ENCODE measurements around the gene ALG9.
A peak's percentile ranks its signal among the peaks of the same experiment; 100 is the strongest.
"Not testable (repeated sequence)": the region's sequence is repeated elsewhere in the genome, so short reads cannot be mapped to it uniquely, and the experiment has no call there.

ALG9 gene, protein sequence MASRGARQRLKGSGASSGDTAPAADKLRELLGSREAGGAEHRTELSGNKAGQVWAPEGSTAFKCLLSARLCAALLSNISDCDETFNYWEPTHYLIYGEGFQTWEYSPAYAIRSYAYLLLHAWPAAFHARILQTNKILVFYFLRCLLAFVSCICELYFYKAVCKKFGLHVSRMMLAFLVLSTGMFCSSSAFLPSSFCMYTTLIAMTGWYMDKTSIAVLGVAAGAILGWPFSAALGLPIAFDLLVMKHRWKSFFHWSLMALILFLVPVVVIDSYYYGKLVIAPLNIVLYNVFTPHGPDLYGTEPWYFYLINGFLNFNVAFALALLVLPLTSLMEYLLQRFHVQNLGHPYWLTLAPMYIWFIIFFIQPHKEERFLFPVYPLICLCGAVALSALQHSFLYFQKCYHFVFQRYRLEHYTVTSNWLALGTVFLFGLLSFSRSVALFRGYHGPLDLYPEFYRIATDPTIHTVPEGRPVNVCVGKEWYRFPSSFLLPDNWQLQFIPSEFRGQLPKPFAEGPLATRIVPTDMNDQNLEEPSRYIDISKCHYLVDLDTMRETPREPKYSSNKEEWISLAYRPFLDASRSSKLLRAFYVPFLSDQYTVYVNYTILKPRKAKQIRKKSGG

DNA sequence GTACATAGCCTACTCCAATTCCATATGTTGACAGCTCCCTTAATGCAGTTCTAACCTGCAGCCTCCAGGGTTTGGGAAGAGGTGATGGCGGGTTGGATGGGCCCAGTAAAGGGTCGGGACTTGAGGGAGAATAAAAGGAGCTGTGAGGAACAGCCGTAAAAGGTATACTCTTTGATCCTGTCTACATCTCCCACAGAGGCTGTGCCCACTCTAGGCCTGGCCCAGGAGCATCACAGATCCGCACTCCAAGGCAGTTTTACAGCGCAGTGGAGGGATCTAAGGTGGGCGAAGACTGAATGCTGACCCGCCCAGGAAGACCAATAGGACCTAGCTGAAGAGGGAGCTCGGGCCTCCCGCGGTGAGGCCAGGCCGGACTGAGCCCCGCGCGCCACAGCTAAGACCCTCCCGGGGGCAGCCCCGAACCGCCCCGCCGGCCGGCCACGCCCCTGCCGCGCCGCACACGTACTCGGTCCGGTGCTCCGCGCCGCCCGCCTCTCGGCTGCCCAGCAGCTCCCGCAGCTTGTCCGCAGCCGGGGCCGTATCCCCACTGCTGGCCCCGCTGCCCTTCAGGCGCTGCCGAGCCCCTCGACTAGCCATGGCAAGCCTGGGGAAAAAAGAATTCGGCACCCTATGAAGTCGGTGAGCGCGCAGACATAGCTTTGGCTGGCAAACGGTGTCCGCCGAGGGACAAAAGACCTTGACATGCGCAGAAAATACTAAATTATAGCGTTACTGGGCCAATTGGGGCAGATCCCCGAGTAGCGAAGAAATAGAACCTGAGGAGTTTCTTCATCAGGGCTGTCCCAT is at the start of gene ALG9:
TSS of gene ALG9 (minus strand) at position 696 of the 807 bp plus-strand sequence. CDS start at position 597, 99 bp downstream.
- DNase-seq (ENCODE audit: low read depth, low spot score): peak; percentile 43

DNA sequence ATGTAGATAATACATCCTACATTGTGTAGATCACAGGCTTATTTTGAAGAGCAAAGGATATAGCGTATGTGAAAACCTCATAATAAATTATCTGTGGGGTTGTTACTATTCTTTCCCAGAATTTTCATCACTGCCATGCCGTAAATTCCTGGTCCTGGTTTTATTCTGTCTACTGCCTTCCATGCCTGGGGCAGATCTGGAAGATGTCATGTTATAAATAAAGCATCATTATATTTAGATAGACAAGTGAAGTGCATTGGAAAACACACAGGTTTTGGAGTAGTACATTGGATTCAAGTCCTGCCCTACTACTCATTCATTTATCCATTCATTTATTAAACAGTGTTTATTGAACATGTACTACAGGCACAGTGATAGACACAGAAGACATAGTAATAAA is 49.5 kb upstream of the ALG9 start:
- no peak for DNase-seq (ENCODE audit: low read depth, low spot score)

DNA sequence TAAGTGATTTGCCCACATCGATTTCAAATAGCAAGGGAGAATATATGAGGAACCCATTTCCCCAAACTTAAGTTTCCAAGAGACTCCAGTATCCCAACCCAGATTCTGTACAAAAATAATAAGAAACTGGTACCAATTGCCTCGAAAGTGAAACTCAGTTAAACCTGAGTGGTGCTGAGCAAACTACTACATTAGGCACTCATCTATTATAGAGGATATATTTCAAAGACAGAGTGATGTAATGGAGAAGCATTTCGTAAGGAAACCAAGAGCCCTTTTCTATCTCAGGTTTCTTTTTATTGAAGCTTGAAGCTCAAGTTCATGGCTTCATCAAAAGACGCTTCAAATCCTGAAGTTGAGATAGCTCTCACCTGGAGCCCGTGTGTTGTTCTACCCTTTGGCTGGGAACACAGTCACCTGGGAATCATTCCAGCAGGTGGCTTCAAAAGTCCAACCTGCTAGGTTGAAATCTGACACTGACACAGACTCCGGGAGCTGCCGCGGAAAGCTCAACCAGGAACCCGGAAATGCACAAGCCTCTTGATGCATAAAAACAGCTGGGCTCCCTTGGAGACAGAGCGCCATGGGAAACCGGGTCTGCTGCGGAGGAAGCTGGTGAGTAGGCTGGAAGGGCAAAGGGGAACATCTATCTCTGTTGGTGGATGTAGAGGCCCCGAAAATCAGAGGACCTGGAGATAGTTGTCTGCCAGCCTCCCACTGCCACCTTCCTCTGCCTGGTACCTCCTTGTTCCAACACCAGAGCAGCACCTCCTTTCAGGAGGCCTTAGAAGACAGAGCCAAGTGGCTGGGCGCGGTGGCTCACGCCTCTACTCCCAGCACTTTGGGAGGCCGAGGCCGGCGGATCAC is 47.2 kb upstream of the ALG9 start, which contains the start of gene C11orf52:
TSS of gene C11orf52 (plus strand) at position 524 of the 867 bp plus-strand sequence. CDS start at position 584, 60 bp downstream.
- DNase-seq (ENCODE audit: low read depth, low spot score): no peak

DNA sequence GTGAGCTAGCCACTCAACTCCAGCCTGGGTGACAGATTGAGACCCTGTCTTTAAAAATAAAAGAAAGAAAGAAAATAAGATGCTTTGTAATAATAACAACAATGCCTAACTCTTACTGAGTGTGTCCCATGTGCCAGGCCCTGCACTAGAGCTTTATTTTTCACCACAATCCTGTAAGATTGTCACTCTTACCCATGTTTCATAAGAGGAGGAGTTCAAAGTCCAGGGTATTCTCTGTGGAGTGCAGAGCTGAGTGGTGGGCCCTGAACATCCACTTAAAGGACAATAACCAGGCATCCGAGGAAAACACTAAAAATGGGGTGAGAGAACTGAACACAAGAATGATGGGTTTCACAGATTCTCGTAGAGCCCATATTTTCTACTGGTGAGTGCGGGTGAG is 46.4 kb upstream of the ALG9 start:
- DNase-seq (ENCODE audit: low read depth, low spot score): no peak

DNA sequence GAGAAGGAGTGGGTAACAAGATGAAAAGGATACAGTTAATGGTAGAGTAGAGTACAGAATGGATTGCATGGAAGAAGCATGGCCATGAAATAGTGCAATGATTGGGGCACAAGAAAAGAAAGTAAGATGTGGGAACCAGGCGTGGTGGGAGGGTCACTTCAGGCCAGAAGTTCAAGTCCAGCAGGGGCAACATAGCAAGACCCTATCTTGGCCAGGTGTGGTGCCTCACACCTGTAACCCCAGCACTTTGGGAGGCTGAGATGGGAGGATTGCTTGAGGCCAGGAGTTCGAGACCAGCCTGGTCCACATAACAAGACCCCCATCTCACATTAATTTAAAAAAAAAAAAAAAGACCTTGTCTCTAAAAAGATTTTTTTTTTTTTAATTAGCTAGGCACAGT is 45.9 kb upstream of the ALG9 start:
- no peak for DNase-seq (ENCODE audit: low read depth, low spot score)

DNA sequence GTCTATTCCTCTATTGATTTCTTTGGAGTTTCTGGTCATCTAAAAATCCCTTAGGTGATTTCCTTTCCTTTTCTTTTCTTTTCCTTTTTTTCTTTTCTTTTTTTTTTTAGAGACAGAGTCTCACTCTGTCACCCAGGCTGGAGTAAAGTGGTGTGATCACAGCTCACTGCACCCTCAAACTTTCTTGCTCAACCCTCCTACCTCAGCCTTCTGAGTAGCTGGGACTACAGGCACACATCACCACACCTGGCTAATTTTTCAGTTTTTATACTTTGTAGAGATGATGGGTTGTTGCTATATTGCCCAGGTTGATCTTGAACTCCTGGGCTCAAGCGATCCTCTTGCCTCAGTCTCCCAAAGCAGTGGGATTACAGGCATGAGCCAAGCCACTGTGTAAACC is 45.4 kb upstream of the ALG9 start:
- no peak for DNase-seq (ENCODE audit: low read depth, low spot score)

DNA sequence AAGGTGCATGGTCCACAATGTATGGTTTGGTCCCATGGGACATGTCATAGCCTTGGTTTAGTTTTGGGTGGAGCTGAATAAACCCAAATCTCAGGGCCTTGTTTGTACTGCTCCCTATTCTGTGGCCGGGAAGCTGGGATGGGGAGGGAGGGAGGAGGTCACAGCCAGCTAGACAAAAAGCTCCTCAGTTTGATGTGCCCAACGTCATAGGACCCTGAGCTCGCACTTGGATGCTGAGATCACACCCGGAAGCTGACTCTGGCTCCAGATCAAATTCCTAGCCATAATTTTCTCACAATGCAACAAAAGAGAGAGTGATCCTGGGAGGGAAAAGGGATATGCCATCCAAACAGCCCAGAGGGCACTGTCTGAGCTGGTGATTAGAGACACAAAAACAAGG is 42.6 kb upstream of the ALG9 start:
- DNase-seq (ENCODE audit: low read depth, low spot score): no peak

DNA sequence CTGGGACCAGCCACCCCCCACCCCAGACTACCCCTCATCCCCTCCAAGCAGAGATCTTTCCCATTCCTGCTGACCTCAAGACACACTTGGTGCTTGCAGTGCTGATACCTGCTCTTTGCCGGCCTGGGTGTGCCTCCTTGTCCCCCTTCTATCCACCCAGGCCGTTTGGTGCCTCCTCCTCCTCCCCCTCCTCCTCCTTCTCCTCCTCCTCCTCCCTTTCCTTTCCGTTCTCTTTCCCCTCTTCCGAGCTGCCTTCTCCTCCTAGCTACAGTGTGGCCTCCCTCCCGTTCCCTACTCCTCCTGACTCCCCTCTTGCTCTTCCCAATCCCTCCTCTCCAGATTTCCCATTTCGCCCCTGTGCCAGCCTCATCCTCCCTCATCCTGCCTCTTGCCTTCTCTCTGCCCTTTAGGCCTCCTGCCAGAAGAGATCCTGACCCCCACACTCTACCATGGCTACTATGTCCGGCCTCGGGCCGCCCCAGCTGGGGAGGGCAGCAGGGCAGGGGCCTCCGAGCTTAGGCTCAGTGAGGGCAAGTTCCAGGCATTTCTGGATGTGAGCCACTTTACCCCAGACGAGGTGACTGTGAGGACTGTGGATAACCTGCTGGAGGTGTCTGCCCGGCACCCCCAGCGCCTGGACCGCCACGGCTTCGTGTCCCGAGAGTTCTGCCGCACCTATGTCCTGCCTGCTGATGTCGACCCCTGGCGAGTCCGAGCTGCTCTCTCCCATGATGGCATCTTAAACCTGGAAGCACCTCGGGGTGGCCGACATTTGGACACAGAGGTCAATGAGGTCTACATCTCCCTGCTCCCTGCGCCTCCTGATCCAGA is 41.9 kb upstream of the ALG9 start:
- DNase-seq (ENCODE audit: low read depth, low spot score): no peak

DNA sequence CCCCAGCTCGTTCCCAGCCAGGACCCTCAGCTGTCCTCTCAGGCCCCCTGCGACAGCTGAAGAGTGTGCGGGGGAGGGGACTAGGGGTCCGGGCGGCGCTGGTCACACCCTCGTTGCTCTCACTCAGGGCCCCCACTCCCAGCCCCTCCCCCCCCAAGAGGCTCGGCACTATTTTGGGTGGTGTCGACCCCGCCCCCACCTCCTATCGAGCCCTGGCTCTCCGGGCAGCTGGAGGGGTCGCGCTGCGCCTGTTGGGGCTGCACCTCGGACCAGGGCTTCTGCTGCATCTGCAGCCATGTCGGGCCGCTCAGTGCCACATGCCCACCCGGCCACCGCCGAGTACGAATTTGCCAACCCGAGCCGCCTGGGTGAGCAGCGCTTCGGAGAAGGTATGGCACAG is 41.2 kb upstream of the ALG9 start, which contains the start of gene HSPB2:
TSS of gene HSPB2 (plus strand) at position 200 of the 400 bp plus-strand sequence. CDS start at position 296, 96 bp downstream.
- no peak for DNase-seq (ENCODE audit: low read depth, low spot score)

DNA sequence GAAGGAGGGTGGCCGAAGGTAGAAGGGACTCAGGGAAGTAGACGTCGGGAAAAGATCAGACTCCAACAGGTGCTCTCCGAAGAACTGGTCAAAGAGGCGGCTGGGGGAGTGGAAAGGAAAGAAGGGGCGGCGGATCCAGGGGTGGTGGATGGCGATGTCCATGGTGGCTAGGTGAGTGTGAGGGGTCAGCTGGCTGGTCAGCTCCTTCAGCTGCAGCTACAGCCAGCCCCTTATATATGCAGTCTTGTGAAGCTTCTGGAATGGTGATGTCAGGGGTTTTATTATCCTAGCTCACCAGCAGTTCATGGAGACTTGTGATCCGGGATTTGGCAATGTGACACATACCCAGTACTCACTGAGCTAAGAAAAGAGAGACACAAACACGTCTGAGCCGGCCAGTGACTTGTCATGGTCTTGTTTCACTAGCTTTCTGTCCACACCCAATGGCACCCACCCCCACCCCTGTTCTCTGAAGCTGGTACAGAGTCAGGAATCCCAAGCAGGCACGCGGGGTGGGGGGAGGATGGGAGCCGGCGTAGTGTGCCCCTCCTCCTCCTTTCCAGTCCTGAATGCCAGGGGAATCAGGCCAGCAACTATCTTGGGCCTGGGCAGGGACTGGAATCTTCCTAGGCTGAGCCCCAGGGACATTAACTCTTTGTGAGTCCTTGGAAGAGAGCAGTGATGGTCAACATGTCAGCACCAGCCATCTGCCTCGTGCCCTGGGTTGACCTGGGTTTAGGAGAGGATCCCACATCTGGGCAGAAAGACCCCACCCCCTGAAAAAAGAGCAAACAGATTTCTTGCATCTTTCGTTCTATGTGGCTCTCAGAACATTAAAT is 40.4 kb upstream of the ALG9 start, which contains the start of gene CRYAB:
TSS of gene CRYAB (minus strand) at position 208 of the 839 bp plus-strand sequence. CDS start at position 162, 46 bp downstream.
- DNase-seq (ENCODE audit: low read depth, low spot score): no peak

DNA sequence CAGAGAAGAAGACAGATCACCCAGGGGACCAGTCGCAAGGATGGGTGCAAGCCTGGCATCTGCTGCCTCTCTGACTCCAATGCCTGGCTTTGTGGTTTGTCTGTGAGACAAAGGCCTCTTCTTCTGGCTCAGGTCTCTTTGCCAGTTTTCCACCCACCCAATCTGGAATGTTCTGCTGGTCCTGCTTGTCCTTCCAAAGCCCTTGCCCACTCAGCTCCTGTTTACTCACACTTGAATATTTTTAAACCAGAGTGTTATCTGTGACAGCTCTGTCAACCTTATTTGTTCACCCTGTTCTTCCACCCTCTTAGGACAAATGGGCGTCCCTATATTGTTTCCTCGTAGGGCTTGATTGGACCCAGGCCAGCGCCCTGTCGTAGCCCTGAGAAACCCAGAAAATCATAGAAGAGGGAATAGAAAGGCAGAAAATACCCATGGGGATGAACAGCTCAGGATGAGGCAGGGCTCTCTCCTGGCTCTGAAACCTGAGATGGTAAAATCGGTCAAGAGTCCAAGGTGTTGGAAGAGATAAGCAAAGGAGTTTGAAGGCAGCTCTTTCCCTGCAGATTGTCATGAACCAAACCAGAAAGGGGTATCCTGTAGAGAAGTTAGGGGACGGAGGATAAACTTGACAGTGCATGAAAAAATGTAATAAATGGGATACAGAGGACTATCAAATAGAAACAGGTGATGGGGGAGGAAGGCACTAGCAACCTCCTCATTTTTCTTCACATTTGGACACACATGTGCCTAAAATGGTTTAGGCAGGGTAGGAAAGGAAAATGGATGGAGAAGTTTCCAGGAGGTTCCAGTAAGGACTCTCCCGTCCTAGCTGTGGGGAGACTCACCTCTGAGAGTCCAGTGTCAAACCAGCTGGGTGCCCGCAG is 39.5 kb upstream of the ALG9 start:
- no peak for DNase-seq (ENCODE audit: low read depth, low spot score)

DNA sequence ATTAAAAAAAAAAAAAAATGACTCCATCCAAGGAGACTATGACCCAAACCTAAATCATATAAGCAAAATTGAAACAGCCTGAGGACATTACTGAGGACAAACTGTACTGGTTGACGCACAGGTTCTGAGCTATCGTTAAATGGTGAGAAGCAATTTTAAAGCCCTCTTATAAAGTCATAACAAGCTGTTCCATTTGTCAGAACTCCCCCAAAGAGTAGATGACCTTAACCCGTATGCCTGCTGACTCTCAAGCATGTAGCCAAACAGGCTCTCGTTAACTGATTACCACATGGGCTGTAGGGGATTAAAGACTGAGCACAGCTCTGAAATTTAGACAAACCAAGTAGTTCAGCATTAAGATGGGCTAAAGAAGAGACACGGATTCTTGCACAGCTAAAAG is 38.0 kb upstream of the ALG9 start:
- no peak for DNase-seq (ENCODE audit: low read depth, low spot score)

DNA sequence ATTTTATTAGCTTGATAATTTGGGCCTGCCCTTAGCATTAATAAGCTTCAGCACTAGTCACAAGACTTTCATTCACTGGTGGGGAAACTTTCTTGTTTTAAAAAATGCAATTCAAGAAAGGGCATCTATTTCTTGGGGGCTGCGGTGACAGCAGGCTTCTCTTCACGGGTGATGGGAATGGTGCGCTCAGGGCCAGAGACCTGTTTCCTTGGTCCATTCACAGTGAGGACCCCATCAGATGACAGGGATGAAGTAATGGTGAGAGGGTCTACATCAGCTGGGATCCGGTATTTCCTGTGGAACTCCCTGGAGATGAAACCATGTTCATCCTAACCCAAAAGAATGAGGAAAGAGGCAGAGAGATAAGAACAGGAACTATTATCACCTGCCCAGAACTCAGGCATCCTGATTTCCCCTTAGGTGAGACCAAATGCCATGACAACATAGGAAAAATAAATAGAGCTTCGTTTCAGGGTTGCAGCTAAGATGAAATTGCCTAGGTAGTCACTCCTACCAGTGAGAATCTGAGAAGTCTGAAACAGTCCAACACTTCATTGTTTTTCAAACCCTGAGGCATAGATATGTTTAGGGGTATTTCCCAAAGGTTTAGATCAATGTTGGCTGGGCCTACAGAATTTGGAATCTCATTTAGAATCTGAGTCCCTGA is 37.4 kb upstream of the ALG9 start:
- DNase-seq (ENCODE audit: low read depth, low spot score): no peak

DNA sequence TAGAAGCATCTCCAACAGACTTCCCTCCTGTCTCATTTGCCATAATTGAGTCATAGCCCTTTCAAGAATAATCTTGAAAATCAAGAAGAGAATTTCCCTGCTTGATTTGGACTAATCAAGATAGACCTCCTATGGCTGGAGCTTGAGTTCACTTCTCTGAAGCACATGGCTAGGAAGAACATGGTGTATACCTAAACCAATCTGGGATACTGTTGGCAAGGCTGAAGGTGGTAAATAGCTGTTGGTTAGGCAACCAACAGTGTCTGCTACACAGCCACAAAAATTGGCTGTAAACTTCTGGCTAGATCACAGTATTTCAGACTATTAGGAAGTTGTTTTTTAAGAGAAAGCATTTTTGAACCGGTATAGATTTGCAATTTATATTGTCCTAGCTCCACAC is 35.3 kb upstream of the ALG9 start:
- no peak for DNase-seq (ENCODE audit: low read depth, low spot score)

DNA sequence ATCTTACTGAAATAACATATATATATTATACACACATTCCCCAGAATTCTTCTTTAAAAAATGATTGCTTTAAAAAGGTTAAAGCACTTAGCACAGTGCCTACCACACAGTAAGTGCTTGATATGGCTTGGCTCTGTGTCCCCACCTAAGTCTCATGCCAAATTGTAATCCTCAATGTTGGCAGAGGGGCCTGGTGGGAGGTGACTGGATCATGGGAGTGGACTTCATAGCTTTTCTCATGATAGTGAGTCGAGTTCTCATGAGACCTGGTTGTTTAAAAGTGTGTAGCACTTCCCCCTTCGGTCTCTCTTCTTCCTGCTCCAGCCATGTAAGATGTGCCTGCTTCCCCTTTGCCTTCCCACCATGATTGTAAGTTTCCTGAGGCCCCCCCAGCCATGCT is 34.0 kb upstream of the ALG9 start:
- no peak for DNase-seq (ENCODE audit: low read depth, low spot score)

DNA sequence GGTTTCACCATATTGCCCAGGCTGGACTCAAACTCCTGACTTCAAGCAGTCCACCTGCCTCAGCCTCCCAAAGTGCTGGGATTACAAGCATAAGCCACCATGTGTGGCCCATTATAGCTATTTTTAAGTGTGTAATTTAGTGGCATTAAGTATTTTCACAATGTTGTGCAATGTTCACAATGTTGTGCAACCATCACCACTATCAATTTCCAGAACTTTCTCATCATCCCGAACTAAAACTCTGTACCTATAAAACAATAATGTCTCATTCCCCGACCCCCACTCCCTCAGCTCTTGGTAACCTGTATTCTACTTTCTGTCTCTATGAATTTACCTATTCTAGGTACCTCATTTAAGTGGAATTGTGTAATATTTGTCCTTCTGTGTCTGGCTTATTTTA is 15.5 kb upstream of the ALG9 start:
- DNase-seq (ENCODE audit: low read depth, low spot score): no peak

DNA sequence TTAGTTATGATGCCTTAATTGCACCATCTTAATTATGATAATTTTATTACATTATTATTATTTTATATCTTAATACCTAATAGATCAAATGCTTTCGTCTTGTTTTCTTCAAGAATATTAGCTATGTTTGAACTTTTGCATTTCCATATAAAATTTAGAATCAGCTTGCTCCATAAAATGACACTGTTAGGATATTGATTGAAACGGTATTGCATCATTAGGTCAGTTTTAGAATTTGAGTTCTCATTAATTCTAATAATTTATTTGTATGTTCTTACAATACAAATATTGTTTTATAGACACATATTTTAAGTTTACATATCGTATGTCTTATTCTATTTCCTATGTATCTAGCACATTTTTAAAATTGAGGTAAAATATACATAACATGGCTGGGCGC is 14.7 kb upstream of the ALG9 start:
- DNase-seq (ENCODE audit: low read depth, low spot score): no peak

DNA sequence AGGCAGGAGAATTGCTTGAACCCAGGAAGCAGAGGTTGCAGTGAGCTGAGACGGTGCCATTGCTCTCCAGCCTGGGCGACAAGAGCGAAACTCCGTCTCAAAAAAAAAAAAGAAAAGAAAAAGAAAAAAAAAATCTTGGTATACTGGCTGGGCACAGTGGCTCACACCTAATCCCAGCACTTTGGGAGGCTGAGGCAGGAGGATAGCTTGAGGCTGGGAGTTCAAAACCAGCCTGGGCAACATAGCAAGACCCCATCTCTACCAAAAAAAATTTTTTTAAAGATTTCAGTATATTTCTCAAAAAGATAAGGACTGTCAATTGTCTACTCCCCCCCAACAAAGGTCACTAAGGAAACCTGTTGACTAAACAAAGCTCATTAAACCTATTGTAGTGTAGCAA is 13.7 kb upstream of the ALG9 start:
- DNase-seq (ENCODE audit: low read depth, low spot score): not testable (repeated sequence)

All from brain pericyte (primary cell).